HCT116 (cell line): ENCODE data around the gene CARD10. TPM values are rescaled to one million over a fixed set of nuclear protein-coding genes. Genes with fewer than 3 reads are reported as not detected.

Experiments used
- ATAC-seq: fragments of 200-7000 bp; cut with Tn5 transposase; 2 replicates; pipeline ENCODE4 v1.9.1; 2020; ENCODE audit warnings: mild to moderate bottlenecking, moderate library complexity
- BruUV-seq: library from RNA; stranded (reverse); fragments of 400-500 nt; replicated peaks from 2 replicates; lab custom pipeline; 2021; lab: Mats Ljungman, UMichigan
- CTCF ChIA-PET: fragments of 300-600 bp; sonication (Branson Sonifier 250); formaldehyde crosslinking; loops from one replicate; lab custom pipeline; 2021; ENCODE audit warnings: antibody characterized with exemption; lab: Charles Lee
- POLR2A ChIA-PET: fragments of 300-600, 350-600 bp; sonication (Branson Sonifier 250); formaldehyde crosslinking; loops from one replicate; lab custom pipeline; 2021; ENCODE audit warnings: antibody characterized with exemption; lab: Charles Lee
- RAD21 ChIA-PET, 2 experiments: fragments of 300-600 bp; sonication (Branson Sonifier 250); formaldehyde crosslinking; loops; one replicate each; lab custom pipeline; 2023; ENCODE audit warnings: low total read pairs in 2 of 2; ENCODE audit not compliant: uncharacterized antibody in 2 of 2, unreplicated experiment in 2 of 2, low non-redundant PET in 1 of 2; lab: Charles Lee
- DNase-seq: peaks from one replicate; pipeline ENCODE4 v3.0.0-alpha.2; 2010; ENCODE audit warnings: low read depth, low spot score
- H2AFZ ChIP-seq: fragments of 200-600 bp; shearing (Covaris generic), sonication (generic); 2 replicates; pipeline ENCODE4 v1.6.1; 2017; ENCODE audit warnings: low read depth, mixed run types, mixed read lengths, antibody characterized with exemption, low read length; ENCODE audit not compliant: poor library complexity, severe bottlenecking
- H3K27ac ChIP-seq: 2 replicates; pipeline ENCODE4 v1.5.1; 2012; ENCODE audit warnings: low read depth, low read length
- H3K27me3 ChIP-seq: fragments of 200-600 bp; sonication (generic); 2 replicates; pipeline ENCODE4 v1.6.1; 2016; ENCODE audit warnings: mixed run types, low read length, mixed read lengths; ENCODE audit not compliant: insufficient read depth
- H3K36me3 ChIP-seq, 2 experiments: fragments of 200-500 bp in 1 of 2; fragments of 200-600 bp in 1 of 2; sonication (Bioruptor generic) in 1 of 2; sonication (generic) in 1 of 2; 2 replicates each; pipeline versions ENCODE4 v1.5.1 to v1.6.1; 2014 to 2016; ENCODE audit warnings: low read length in 2 of 2, inconsistent platforms in 1 of 2, mixed read lengths in 1 of 2, mixed run types in 1 of 2; ENCODE audit not compliant: insufficient read depth in 2 of 2, control insufficient read depth in 1 of 2
- H3K4me1 ChIP-seq, 2 experiments: fragments of 200-600 bp in 1 of 2; sonication (generic) in 1 of 2; 2 replicates each; pipeline versions ENCODE4 v1.5.1 to v1.6.1; 2012 to 2017; ENCODE audit warnings: low read length in 2 of 2, inconsistent platforms in 1 of 2, mild to moderate bottlenecking in 1 of 2, mixed read lengths in 1 of 2, mixed run types in 1 of 2, moderate library complexity in 1 of 2; ENCODE audit not compliant: insufficient read depth in 2 of 2, control insufficient read depth in 1 of 2
- H3K4me2 ChIP-seq: fragments of 200-600 bp; sonication (generic); 2 replicates; pipeline ENCODE4 v1.6.1; 2017; ENCODE audit warnings: mixed run types, low read length, mixed read lengths
- H3K4me3 ChIP-seq, 2 experiments: fragments of 200-600 bp in 1 of 2; sonication (generic) in 1 of 2; replicated peaks in 1 of 2; 2 replicates each; pipeline ENCODE4 v1.5.1; 2011 to 2016; ENCODE audit warnings: low read length in 2 of 2, control low read depth in 1 of 2, low read depth in 1 of 2, mild to moderate bottlenecking in 1 of 2, mixed read lengths in 1 of 2, mixed run types in 1 of 2
- H3K79me2 ChIP-seq: fragments of 200-600 bp; sonication (generic); 2 replicates; pipeline ENCODE4 v1.6.1; 2017; ENCODE audit warnings: mild to moderate bottlenecking, mixed run types, low read length, moderate library complexity, mixed read lengths; ENCODE audit not compliant: insufficient read depth
- H3K9ac ChIP-seq: fragments of 200-600 bp; sonication (generic); 2 replicates; pipeline ENCODE4 v1.6.1; 2016; ENCODE audit warnings: low read length, mixed read lengths
- H3K9me2 ChIP-seq: fragments of 200-600 bp; sonication (generic), shearing (Covaris generic); 2 replicates; pipeline ENCODE4 v1.6.1; 2017; ENCODE audit warnings: mixed run types, mild to moderate bottlenecking, moderate library complexity; ENCODE audit not compliant: insufficient read depth
- H3K9me3 ChIP-seq, 2 experiments: fragments of 200-500 bp in 1 of 2; fragments of 200-600 bp in 1 of 2; sonication (Bioruptor generic) in 1 of 2; sonication (generic) in 1 of 2; 2 replicates each; pipeline ENCODE4 v1.6.1; 2014 to 2017; ENCODE audit warnings: low read length in 2 of 2, mixed read lengths in 2 of 2, inconsistent platforms in 1 of 2, low read depth in 1 of 2, mild to moderate bottlenecking in 1 of 2, mixed run types in 1 of 2, moderate library complexity in 1 of 2; ENCODE audit not compliant: control insufficient read depth in 1 of 2, insufficient read depth in 1 of 2
- H4K20me1 ChIP-seq: fragments of 200-600 bp; sonication (generic), shearing (Covaris generic); 2 replicates; pipeline ENCODE4 v1.6.1; 2017; ENCODE audit warnings: mixed run types, mild to moderate bottlenecking, moderate library complexity; ENCODE audit not compliant: insufficient read depth
- ATF3 ChIP-seq: IDR thresholded peaks from 2 replicates; pipeline ENCODE4 v1.6.1; 2012
- CBX3 ChIP-seq: IDR thresholded peaks from 2 replicates; pipeline ENCODE4 v1.6.1; 2012; ENCODE audit warnings: low read depth
- CEBPB ChIP-seq: IDR thresholded peaks from 2 replicates; pipeline ENCODE4 v1.6.1; 2012; ENCODE audit warnings: low read depth
- EGR1 ChIP-seq: IDR thresholded peaks from 2 replicates; pipeline ENCODE4 v1.6.1; 2012; ENCODE audit warnings: low read depth
- EZH2 ChIP-seq: fragments of 200-600 bp; sonication (generic); IDR thresholded peaks from 2 replicates; pipeline ENCODE4 v1.6.1; 2017; ENCODE audit warnings: antibody characterized with exemption, mixed run types
- EZH2phosphoT487 ChIP-seq: fragments of 200-600 bp; IDR thresholded peaks from 2 replicates; pipeline ENCODE4 v1.6.1; 2018; ENCODE audit warnings: antibody characterized with exemption, borderline replicate concordance
- FOSL1 ChIP-seq: IDR thresholded peaks from 2 replicates; pipeline ENCODE4 v1.6.1; 2012; ENCODE audit warnings: low read depth
- MAX ChIP-seq: IDR thresholded peaks from 2 replicates; pipeline ENCODE4 v1.6.1; 2012
- POLR2A ChIP-seq: IDR thresholded peaks from 2 replicates; pipeline ENCODE4 v1.7.0; 2011; ENCODE audit warnings: borderline replicate concordance; ENCODE audit not compliant: insufficient read depth, insufficient read length; ENCODE audit errors: extremely low read depth
- POLR2AphosphoS5 ChIP-seq: IDR thresholded peaks from 2 replicates; pipeline ENCODE4 v1.6.1; 2011; ENCODE audit warnings: mild to moderate bottlenecking, low read depth, low read length, moderate library complexity
- RAD21 ChIP-seq: IDR thresholded peaks from 2 replicates; pipeline ENCODE4 v1.6.1; 2012; ENCODE audit warnings: low read depth, mild to moderate bottlenecking
- REST ChIP-seq: IDR thresholded peaks from 2 replicates; pipeline ENCODE4 v1.6.1; 2012; ENCODE audit warnings: low read depth
- SIN3A ChIP-seq: IDR thresholded peaks from 2 replicates; pipeline ENCODE4 v1.6.1; 2012; ENCODE audit warnings: low read depth
- SP1 ChIP-seq: IDR thresholded peaks from 2 replicates; pipeline ENCODE4 v1.6.1; 2012; ENCODE audit warnings: low read depth
- SRF ChIP-seq: IDR thresholded peaks from 2 replicates; pipeline ENCODE4 v1.6.1; 2012; ENCODE audit warnings: low read depth
- TCF7L2 ChIP-seq: IDR thresholded peaks from 2 replicates; pipeline ENCODE4 v1.7.0; 2011; ENCODE audit warnings: borderline replicate concordance, inconsistent platforms; ENCODE audit not compliant: insufficient read depth, insufficient read length; ENCODE audit errors: extremely low read depth
- YY1 ChIP-seq: IDR thresholded peaks from 2 replicates; pipeline ENCODE4 v1.6.1; 2011; ENCODE audit warnings: low read length, low read depth, moderate library complexity, mild to moderate bottlenecking; ENCODE audit not compliant: insufficient replicate concordance; ENCODE audit errors: extremely low read depth
- ZBTB33 ChIP-seq: IDR thresholded peaks from 2 replicates; pipeline ENCODE4 v1.6.1; 2011; ENCODE audit warnings: mild to moderate bottlenecking, low read length, moderate library complexity; ENCODE audit not compliant: insufficient replicate concordance; ENCODE audit errors: extremely low read depth
- ZFX ChIP-seq: fragments of 450-650 bp; IDR thresholded peaks from 2 replicates; pipeline ENCODE4 v1.6.1; 2017
- intact Hi-C: fragments of 100-400 bp; cut with micrococcal nuclease; formaldehyde crosslinking; loops from 2 replicates; pipeline ENCODE4 v1.10.0; 2022
- total RNA-seq: library from RNA; stranded (reverse); gene quantifications from one replicate; pipeline ENCODE4 v1.2.1, GENCODE V29; 2021; ENCODE audit not compliant: unreplicated experiment

Gene CARD10
- total RNA-seq, 1 experiment from 2014 or later = 32.0 TPM

- Histone ChIP-seq H3K9me2 (no peaks in the 10 kb centered on the region), H3K4me3 (no peak overlapping the region), H3K9ac (no peak overlapping the region), H3K27ac (no peak overlapping the region), H4K20me1 (no peaks in the 10 kb centered on the region), H3K4me2 (no peak overlapping the region), H2AFZ (no peak overlapping the region), H3K27me3 (no peaks in the 10 kb centered on the region), H3K9me3 (no peaks in the 10 kb centered on the region), H3K36me3 (no peaks in the 10 kb centered on the region), H3K4me1 (peaks cover 0 to 10% of the 10 kb centered on the region in 2 experiments; a peak in 2 of 4 replicates), H3K79me2 (no peaks in the 10 kb centered on the region)
- intact Hi-C loops = no loop called here
- ATAC-seq (no peak), DNase-seq (no peak)
- POLR2A ChIA-PET = no interaction called here
- no peak for TF ChIP-seq REST
- TF ChIP-seq FOSL1 = no peak
- TF ChIP-seq EGR1 = no peak
- no peak for TF ChIP-seq YY1
- TF ChIP-seq CBX3 = no peak
- TF ChIP-seq ATF3 = no peak
- TF ChIP-seq RAD21 = no peak
- no peak for TF ChIP-seq POLR2AphosphoS5
- TF ChIP-seq ZFX = no peak
- no peak for TF ChIP-seq MAX
- TF ChIP-seq POLR2A = no peak
- no peak for TF ChIP-seq SP1
- TF ChIP-seq CEBPB = no peak
- TF ChIP-seq SRF = no peak
- TF ChIP-seq ZBTB33 = no peak
- TF ChIP-seq EZH2phosphoT487 = no peak
- no peak for TF ChIP-seq SIN3A
- TF ChIP-seq TCF7L2 = no peak
- TF ChIP-seq EZH2 = no peak
- no TSS peak for BruUV-seq
- RAD21 ChIA-PET = interaction anchor here in 1 of 2 experiments (0.6 kb wide), 1 partner anchor 14 kb away, joined by 3 read pairs; no protein-coding TSS in a partner anchor
- CTCF ChIA-PET = no interaction called here
Measured at GRCh38 chr22:37469416-37470086, 49.7 kb downstream of the CARD10 start.
